Central memory CD4-positive, alpha-beta T cell (primary cell): ENCODE data around the gene PDE2A.

Experiments
- DNase-seq: peaks from one replicate; pipeline ENCODE4 v3.0.0; 2022

The PDE2A gene

DNA sequence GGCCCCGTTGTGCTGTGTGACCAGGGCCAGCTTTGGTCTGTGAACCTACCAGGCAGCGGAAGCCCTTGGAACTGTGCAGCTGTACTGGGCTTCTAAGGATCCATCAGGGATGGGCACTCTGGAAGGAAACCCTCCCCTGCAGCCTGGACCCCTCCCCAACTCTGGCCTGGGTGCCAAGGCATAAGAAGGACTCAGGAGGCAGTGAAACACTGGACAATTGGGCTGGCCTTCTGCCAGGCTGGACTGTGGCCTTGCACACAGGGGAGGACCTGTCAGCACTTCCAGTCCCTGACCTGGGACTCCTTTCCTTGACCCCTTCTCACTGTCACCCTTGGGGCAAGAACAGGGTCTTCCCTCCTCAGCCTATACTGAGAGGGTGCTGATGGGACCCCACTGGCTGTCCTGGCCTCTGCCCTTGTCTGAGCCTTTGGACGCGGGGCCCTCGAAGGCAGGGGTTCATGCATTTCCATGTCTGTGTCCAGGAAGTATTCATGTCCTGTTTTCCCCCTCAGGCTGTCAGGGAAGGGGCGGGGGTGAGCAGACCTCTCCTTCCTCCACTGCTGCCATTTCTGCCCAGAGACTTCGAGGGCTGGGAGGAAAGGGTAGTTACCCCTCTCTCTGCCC, 39.6 kb downstream of the PDE2A start:
- no peak for DNase-seq

DNA sequence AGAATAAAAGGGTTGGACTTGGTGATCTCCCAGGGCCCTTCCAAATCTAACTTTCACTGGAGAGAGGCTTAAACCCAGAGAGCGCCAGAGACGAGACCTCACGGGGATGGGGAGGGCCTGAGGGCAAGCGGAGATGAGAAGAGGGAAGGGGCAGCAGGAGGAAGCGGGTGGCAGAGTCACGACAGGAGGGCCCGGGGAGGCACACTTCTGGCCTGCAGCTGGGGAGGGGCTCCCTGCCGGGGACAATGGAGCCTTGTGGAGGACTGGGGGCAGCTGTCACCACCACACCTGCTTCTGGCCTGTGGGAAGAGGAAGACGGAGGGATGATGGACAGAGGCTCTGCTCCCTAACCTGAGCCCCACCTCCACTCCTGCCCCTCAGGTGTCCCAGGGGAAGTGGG, 40.2 kb downstream of the PDE2A start:
- DNase-seq: no peak

DNA sequence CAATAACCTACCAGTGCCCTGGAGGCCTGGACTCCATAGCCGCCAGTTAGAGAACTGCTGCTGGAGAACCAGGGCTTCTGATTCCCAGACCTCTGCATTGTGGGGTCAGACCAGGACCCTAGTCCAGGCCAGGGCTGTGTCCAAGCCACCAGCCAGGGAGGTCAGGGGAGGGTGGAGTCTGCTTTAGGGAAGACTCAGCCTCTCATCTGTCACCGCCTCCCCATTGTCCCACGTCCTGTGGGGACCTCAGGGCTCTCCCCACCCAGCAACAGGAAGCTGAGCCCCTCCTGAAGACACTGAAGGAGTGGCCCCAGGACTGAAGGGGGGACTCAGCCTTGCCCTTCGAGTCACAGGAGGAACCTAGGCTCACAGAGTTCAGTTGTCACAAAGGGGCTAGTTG, 41.2 kb downstream of the PDE2A start:
- DNase-seq: no peak

DNA sequence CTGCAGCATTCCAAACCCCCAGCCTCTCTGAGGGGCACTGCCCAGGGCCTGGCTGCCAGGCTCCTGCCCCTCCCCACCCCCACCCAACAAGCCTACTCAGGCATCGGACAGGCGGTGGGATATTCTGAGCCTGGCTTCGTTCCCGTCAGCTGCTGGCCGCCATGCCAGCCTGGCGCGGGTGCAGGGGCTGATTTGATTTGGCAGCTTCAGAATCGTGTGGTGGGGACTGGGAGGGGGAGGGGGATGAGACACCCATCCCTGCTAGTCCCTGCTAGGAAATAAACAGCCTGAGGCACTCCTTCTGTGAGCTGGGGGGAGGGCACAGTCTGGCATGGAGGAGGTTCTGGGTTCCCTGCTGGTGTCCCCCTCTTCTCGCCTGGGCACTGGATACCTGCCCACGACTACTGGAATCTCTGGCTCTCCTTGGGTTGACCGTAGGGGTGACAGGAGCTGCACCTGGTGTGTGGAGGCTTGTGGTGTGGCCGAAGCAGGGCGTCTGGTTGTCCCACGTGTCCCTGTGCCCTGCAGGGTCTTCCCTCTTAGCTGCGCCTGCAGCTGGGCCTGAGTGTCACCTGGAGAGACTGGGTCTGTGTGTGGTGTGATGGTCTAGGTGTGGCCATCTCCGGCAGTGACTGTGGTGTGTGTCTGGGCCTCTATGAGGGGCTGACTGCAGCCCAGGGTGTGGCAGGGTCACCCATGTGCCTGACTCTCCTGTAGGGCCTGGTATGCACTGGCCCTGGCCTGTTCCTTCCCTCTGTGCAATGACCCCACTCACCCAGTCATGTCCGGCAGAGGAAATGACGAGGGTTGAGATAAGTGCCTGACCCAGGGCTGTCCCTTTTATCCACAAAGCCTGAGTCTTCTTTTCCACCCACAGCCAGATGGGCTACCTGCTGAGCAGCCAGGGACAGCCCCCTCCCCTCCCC, 42.2 kb downstream of the PDE2A start:
- DNase-seq: no peak

DNA sequence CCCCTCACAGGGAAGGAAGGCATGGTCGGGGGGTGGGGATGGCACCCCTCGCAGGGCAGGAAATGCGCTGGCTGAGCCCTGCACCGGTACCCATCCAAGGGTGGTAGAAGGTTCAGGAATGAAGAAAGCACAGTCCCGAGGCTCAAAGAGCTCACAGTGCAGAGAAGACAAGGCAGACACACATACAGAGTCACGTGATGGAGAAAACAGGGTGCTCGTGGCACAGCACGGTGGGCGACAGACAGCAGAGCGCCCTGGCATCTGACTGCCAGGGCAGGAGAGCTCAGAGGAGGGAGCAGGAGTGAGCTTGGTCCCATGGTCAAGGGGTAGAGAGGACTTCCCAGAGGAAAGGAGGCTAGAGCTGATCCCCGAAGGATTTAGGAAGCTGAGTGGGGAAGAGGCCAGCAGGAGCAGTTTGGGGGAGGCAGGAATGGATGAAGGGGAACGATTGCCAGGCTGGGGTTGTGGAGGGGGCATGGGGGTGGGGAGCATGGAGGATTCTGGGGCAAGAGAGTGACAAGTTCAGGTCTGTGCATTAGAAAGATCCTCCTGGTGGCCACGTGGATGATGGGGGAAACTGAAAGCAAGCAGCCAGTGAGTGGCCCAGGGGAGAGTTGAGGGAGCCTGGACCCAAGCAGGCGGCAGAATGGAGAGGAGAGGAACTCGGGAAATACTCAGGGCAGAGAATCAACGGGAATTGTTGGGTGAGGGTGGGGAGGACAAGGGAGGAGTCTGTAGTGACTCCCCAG, 43.9 kb downstream of the PDE2A start:
- no peak for DNase-seq

DNA sequence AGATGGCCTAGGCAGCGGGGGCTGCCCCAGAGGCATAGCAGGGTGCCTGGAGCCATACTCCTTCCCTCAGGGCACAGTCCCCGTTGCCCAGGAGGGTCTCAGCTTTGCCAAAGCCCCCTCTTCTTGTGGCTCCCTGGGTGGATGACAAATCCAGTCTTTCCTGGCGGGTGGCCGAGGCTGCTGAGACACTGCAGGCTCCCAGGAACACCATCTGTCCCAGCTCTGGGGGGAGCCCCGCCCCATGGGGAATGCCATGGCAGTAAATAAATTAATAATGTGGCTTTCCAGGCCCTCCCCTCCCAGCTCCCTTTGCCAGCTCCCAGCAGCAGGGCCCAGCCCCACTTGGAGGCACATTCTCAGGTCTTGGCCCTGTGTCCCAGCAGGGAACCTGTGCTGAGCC, 45.0 kb downstream of the PDE2A start:
- DNase-seq: no peak

DNA sequence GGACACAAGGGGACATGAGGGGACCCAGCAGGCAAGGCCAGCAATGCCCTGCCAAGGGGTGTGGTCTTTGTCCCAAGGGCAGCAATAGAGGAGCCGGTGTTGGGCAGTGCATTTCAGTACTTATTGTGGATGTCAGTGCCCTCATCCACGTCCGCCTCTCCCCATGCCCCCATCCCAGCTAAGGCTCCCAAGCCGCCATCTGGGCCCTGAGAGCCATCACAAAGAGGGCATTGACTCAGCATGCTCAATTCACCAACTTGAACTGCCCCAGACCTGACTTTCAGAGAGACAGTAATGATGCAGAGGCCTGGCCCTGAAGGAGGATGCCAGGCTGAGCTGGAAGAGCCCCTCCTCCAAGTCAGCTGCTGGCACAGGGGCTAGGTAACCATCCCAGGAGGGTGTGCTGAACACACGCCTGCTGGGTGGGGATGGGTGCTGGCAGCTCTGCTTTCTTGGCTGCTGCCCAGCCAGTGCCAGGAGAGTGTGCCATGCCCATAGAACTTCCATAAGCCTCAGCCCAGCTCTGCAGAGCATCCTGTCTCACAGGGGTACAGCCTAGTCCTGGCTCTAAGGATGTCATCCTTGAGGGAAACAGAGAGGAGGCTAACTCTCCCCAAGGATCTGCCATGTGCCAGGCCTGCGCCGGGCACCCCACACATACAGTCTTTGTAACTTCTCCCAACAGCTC, 46.5 kb downstream of the PDE2A start:
- no peak for DNase-seq

DNA sequence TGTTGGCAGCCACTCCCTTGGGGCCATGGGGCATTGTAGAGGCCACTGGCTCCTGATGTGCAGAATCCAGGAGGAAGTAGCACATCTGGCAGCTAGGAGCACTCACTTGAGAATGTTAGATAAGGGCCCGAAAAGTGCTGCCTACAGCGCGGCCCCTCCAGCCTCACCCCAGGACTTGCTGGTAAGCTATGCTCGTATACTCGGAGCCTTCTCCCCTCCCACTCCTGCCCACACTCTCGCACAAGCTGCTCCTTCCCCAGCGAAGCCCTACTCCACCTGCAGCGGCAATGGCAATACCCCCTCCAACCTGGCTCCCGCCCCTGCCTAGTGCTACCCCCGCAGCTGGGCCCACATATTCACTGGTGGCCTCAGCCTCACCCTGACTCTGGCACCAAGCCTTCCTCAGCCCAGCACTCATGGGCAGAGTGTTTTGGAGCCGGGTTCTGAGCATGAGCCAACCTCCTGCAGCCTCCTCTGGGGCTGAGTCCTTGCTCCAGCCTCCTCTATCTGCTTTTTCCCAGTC, 47.7 kb downstream of the PDE2A start:
- DNase-seq: no peak

DNA sequence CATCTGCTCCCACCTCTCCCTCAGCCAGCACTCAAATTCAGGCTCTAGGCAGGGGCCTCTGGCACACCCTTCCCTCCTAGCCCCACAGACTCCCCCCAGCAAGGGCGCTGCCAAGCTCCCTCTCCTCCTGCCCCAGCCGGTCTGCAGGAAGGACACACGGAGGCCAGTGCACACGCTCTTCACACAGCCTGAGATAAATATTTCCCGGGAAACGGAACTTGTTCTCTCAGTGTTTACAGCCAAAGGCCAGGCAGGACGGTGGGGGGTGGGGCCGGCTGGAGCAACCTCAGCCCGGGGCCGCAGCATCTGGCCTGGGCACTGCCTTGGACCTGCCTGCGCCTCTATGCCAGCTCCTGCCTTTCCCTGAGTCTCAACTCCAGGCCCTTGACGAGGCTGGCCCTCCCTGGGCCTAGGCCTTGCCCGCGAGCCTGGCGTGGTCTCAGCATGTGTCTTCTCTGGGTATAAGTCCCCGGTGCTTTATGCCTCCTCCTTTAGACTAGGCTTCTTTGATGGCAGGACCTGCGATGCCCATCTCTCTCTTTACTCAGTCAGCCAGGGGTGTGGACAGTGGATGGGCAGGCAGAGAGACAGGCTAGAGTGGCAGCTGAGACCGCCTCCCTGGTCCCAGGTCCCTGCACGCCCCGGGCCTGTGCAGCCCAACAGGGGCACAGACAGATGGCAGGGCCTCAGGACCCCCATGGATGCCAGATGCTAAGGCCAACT, 48.4 kb downstream of the PDE2A start:
- DNase-seq: no peak

DNA sequence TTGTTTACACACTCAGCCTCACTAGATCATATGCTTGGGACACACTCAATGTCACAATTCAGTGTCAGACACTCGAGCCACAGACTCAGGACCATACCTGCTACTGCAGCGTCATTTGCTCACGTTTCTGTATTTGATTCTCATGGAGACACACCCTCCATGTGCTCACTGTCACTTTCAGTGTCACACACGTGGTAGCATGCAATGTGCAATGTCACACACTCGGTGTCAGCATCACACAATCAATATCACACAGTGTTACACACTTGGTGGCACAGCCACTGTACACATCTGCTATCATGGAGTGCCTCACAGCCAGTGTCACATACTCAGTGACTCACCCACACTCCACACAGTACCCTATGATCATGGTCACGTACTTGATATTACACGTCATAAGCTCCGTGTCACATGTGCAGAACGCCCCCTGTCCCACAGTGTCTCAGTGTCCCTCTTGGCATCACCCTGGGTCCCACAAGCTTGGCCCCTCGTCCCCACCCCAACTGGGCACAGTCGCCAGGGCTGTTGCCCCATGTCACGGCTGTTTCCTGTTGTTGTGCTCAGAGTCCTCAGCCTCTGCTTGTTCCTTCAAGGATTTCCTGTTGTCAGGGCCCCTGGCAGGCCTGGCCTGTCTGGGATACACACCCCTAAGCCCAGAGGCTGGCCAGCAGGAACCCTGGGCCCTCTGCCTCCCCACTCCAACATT, 49.6 kb downstream of the PDE2A start:
- no peak for DNase-seq

DNA sequence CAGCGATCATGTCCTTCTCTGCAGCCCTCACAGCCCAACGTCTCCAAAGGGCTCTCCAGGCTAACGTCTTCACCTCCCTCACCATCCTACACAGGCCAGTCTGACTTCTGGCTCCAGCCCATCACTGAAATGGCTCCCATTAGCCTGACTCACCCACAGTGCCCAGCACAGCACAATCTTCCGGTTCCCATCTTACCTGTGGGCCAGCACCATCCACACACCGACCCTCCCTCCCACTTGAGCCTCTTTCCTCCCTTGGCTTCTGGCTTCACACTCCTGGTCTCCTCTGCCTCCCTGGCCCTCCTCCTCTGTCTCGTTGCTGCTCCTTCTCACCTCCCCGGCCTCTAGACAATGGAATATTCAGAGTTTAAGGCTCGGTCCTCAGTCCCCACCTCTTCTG, 51.2 kb downstream of the PDE2A start:
- DNase-seq: no peak

DNA sequence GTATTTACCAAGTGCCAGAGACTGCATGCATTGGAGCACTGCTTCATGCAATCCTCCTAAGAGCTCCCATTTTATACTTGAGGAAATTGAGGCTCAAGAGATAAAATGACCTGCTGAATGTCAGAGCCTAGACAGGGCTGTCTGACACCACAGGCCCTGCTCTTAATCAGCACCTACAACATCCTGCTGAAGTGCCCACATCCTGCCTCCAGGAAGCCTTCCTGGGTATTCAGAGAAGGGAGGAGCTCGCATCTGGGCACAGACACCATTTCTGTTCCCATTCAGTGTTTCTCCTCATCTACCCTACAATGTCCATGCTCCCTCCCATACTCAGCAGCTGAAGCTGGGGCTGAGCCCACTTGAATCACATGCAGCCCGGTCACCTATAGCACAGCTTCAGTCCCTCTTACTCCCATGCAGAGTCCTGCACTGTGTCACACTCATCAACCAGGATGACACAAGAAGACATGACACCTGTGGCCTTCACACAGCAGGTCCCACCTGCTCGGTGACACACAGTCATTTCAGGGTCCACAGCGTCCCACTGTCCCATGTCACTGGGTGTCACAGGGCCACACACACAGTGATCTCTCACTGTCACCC, 53.1 kb downstream of the PDE2A start:
- DNase-seq: peak; percentile 4

DNA sequence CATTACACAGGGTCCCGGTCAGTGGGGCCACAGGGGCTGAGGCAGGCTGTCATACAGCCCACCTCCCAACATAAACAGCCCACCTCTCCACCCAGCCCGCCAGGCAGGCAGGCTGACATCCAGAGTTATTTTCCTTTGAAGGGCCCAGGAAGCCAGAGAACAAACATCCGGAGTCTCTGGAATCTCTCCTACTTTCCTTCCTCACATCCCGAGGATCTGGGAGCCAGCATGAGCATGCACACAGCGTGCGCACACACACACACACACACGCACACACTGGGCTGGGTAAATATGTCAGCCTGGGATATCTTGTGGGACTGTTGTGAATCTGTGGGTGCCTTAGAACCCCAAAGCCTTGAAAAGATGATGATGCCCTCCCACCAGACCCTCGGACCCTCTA, 55.4 kb downstream of the PDE2A start:
- no peak for DNase-seq

DNA sequence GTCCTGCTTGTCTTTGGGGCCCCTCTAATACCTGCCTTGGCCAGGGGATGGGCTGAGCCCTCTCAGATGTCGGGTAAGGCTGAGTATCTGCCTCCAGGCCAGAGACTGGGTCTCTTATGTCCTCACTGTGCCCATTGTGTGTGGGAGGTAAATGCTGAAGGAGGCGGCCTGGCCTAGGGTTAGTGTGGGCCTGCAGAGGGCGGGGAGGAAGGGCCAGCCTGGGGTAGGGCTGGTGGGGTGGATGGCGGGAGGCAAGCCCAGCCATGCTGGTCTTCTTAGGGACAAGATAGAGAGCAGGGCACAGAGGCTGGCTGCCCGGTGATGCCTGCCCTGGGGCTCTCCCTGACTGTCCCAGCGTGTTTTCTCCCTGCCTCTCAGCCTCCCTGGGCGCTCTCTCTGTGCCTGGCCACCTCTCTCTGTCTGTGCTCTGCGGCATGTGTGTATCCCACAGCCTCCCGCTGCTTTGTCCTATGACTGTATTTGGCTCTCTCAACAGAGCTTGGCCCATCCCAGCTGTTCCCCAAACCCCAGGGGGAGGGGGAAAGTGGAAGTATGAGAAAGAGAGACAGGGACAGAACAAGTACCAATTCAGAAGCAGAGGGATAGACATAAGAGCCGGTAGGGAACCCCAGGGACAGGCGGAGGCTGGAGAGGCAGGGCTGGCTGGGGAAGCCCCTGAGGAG, 57.0 kb downstream of the PDE2A start:
- no peak for DNase-seq

DNA sequence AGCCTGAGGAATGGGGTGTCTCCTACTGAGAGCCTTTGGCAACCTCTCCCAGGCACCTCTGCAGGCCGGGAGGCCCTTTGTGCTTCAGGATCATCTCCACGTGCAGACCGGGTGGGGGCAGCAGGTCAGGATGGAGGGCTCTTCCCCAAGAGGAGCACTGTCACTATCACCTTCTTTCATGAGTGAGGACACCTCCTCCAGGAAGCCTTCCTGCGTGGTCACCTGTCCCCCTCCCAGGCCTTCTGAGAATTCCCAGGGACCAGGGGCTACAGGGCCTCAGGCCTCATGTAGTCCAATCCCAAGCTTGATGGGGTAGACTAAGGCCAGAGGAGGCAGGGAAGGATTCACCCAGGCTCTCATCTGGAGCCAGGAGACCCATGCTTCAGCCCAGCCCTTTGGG, 57.6 kb downstream of the PDE2A start:
- no peak for DNase-seq

DNA sequence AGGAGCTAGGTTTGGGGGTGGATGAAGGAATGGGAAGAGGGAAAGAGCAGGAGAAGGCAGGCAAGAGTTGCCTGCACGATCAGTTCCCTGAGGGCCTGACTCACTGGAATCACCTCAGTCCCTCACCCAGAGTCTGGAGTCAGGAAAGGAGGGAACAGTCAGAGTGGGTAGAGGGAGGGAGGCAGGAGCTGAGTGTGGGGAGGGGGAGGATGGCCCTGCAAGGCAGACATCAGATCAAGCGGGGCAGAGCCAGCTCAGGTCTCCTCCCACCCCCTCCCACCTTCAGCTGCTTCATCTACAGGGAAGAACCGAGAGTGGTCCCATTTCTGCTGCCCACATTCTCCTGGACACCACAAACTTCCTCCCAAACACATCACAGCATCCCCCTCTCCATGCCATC, 58.9 kb downstream of the PDE2A start:
- DNase-seq: no peak

DNA sequence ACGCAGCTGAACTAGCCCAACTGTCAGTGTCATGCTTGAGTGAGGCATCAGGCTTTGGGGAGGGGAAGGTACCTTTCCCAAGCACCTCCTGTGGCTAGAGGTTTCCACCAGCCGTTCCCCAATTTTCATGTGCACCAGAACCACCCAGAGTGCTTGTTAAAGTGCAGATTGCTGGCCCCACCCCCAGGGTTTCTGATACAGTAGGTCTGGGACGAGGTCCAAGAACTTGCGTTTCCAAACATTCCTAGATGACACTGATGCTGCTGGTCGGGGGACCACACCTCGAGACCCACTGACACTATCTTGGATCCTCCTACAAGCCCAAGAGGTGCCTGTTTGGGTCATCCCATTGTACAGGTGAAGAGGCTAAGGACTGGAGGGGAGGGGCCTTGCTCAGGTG, 59.8 kb downstream of the PDE2A start:
- no peak for DNase-seq

DNA sequence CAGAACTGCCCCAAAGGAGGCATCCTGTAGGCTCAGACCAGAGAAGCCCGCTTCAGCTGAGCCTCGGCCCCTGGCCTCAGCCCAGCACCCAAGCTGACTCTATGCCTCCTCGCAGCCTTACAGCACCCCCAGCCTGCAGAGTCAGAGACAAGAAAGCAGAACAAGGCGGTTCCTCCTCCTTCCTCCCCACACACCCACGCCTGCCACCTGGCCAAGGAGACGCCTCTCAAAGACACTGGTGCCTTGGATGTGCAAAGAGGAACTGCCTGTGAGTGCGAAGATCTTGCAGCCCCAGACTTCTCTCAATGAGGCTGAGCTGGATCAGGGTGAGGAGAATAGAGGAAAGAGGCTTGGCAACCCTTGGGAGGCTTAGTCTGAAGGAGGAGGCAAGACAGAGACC, 60.2 kb downstream of the PDE2A start:
- DNase-seq: no peak

DNA sequence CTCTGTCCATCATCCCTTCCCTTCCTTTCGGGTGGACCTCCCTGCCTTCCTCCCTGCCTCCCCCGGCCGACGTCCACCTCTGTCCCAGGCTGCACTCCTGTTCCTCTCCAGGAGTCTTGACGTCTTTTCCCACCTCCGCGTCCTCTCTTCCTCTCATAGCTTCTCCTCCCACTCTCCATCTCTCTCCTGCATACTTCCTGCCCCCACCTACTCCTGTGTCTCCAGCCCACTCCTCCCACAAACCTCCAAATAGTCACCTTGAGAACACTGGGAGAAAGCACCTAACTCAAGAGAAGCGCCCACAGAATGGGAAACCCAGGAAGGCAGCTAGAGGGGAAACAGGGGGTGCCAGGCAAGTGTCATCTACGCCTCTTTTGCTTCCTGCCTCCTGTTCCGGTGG, 60.8 kb downstream of the PDE2A start:
- DNase-seq: no peak

DNA sequence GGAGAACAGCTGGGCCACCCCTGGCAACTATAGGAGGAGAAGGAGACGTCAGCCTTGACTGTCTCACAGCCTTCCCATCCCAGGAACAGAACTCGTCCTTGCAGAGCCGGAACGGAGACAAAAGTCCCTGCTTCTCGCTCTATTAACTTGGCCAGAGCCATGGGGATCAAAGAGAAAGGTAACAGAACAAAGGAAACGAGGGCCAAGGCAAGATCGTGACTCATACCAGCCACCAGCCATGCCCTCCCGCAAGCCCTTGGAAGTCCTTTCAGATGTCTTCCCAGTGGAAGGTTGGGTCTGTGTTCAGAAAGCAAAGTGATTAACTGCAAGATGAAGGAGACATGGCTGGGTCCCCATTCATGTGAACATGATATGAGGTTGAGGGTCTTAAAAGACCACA, 64.7 kb downstream of the PDE2A start:
- no peak for DNase-seq

DNA sequence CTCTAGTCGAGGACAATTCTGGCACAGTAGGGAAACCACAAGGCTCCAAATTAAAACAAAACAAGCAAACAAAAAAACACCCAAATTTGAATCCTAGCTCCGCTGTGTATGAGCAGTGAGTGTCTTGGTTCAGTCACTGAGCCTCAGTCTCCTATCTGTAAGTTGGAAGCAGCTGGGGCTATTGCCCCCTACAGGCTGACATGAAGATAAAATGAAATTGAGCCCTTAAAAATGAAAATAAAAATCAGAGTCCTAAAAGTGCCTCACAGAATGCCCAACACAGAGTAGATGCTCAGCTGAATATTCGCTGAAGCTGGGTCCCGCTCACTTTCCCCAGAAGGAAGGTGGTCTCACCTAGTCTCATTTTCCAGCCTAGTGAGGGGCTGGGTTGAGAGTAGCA, 65.2 kb downstream of the PDE2A start:
- no peak for DNase-seq
